ENCODE measurements around the gene RHBDL2.
"Not testable (repeated sequence)": the region's sequence is repeated elsewhere in the genome, so short reads cannot be mapped to it uniquely, and the experiment has no call there.

The RHBDL2 gene, protein sequence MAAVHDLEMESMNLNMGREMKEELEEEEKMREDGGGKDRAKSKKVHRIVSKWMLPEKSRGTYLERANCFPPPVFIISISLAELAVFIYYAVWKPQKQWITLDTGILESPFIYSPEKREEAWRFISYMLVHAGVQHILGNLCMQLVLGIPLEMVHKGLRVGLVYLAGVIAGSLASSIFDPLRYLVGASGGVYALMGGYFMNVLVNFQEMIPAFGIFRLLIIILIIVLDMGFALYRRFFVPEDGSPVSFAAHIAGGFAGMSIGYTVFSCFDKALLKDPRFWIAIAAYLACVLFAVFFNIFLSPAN

GRCh38 chr1:38941527-38942019 lies at the start of gene RHBDL2:
RHBDL2 (minus strand) TSS chr1:38941830; CDS start chr1:38919212, 22,618 bp downstream.
- DNase-seq, result peak; percentile 82

DNA sequence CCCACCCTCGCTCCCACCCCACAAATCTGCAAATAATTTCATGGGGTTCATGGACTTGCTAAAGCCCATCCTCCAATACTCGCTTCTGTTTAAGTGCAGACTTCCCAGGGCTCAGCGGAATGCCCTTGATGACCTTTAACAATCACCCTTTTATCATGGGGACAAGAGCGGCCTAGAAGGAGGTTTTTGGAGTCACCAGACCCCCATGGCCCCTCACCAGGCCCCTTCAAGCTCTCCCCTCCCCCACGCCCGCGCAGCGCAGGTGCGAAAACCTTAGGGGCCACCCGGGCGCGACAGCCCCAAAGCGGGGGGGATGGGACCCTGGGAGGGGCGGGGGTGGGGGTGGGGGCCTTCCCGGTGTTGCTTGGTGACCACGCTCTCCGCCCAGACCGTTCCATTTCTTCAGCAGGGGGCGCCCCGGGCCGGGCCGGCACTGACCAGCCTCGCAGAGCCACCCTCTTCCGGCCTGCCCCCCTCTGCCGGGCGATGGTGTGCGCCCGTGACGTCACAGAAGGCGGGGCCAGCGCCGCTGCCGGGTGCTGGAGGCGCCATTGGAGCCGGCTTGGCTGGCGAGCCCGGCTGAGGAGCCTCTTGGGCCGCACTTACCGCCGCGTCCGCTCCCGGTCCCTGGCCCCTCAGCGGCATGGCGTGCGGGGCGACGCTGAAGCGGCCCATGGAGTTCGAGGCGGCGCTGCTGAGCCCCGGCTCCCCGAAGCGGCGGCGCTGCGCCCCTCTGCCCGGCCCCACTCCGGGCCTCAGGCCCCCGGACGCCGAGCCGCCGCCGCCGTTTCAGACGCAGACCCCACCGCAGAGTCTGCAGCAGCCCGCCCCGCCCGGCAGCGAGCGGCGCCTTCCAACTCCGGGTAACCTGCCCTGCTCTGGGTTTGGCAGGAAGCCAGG lies 49.4 kb upstream of the RHBDL2 start, which contains the start of gene AKIRIN1:
Gene AKIRIN1 (plus strand): TSS at position 539 of the 900 bp plus-strand sequence. CDS start 105 bp downstream, at position 644.
- peak; percentile 100 for DNase-seq

GRCh38 chr1:38990386-38990737 lies 48.7 kb upstream of the RHBDL2 start:
- DNase-seq, result peak; percentile 98

DNA sequence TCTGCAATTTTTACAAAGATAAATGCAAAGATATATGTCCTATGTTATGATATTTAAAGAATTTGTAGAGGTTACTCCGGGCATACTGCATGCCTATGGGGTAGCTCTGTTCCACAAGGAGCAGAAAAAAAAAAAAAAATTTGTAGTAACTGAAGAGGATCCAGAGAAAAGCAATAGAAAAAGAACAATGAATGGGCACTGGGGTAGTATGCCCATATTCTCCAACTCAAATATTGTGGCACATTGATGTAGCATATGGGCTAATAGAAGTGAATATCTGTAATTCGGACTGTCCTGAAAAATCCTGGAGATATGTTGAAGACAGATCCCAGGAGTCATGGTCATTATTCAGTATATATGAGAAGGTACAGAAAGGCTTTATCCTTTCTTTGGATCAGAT lies 48.3 kb upstream of the RHBDL2 start:
- no peak for DNase-seq

- DNase-seq, result not testable (repeated sequence)
Observed at GRCh38 chr1:38979380-38979779, 37.8 kb upstream of the RHBDL2 start.

- DNase-seq, result not testable (repeated sequence)
Observed at GRCh38 chr1:38978245-38978542, 36.6 kb upstream of the RHBDL2 start.

- not testable (repeated sequence) for DNase-seq
Observed at GRCh38 chr1:38977399-38978244, 36.0 kb upstream of the RHBDL2 start.

DNA sequence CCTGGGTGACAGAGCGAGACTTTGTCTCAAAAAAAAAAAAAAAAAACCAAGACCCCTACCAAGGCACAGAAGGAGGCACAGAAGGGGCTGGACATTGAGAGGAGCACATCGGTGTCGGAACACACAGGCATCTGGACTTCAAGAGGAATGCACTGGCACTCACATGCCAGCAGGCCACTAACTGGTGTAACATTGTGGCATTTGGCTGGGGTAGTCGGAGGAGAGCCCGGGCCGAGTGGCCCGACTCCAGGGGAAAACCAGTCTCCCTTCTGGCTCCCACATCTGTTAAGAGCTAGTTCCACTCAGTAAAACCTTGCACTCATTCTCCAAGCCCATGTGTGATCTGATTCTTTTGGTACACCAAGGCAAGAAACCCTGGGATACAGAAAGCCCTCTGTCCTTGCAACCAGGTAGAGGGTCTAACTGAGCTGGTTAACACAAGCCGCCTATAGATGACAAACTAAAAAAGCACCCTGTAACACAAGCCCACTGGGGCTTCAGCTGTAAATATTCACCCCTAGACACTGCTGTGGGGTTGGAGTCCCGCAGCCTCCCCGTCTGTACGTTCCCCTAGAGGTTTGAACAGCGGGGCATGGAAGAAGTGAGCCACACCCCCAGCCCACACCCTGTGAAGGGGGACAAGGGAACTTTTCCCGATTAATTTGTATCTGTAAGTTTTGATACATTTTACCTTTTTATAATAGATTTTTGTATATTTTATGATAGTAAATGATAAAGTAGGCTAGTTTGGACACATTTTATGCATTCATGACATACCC lies 32.2 kb upstream of the RHBDL2 start:
- DNase-seq, result no peak

GRCh38 chr1:38973145-38973544 lies 31.5 kb upstream of the RHBDL2 start:
- DNase-seq, result not testable (repeated sequence)

DNA sequence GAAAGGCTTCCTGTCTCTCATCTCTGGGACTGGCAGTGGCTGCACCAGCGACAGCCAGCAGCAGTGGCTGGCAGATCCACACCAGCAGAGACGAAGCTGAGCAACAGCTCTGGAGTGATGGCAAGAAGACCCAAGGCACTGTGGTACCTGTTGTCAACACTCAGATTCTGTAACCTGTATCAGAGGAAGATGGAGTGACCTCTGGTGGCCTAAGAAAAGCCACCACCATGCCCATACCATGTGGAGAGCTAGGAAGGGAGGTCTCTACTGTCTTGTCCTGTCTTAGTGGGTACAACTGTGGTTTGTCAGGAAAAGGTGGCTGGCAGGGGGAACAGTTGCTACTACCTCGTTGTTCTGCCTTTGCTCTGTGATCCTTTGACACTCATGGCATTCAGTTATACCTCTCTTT lies 22.5 kb upstream of the RHBDL2 start:
- DNase-seq, result no peak

GRCh38 chr1:38962560-38962959 lies 20.9 kb upstream of the RHBDL2 start:
- no peak for DNase-seq

DNA sequence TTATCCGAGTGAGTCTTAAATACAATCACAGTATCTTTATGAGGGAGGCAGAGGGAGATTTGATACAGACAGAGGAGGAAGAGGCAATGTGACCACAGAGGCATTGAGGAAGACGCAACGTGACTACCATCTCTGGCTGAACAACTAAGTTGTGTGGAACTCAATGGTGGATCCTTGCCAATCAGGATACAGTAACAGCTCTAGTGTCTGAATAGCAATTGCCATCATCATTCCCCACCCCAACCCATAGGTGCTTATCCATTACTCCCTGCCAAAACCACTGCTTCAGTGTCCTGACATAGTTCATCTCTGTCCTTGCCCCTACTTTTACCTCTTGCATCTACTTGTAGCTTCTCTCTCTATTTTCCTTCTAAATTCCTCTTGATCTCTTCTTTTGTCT lies 20.5 kb upstream of the RHBDL2 start:
- peak; percentile 78 for DNase-seq

DNA sequence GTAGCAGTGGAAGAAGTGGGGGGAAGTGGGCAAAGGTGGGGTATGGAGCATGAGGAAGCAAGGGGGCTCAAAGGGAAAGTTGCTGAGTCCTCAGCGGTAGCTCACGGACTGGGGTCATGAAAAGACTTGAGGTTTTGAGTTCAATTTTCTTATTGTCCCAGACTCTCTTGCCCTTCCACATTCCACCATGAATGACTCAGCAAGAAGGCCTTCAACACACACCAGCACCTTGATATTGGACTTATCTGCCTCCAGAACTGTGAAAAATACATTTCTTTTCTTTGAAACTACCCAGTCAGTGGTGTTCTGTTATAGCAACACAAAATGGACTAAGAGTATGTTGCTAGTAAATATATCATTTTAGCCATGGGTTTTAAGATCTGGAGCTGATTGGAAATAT lies 17.3 kb upstream of the RHBDL2 start:
- DNase-seq, result no peak

- no peak for DNase-seq
Observed at GRCh38 chr1:38953433-38953860, 11.8 kb upstream of the RHBDL2 start.

DNA sequence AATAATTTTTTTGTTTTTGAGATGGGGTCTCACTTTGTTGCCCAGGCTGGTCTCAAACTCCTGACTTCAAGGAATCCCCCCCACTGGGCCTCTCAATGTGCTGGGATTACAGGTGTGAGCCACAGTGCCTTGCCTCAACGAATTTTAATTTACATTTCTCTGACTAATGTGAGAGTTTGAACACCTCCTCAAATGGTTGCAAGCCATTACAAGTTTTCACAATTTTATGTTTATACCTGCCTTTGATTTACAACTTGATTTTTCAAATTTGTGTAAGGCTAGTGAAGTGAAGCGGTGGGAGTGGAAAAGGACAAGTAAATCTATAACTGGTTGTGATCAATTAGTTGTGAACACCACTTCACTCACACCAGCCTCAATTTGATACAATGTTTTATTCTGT lies 8.9 kb upstream of the RHBDL2 start:
- no peak for DNase-seq

DNA sequence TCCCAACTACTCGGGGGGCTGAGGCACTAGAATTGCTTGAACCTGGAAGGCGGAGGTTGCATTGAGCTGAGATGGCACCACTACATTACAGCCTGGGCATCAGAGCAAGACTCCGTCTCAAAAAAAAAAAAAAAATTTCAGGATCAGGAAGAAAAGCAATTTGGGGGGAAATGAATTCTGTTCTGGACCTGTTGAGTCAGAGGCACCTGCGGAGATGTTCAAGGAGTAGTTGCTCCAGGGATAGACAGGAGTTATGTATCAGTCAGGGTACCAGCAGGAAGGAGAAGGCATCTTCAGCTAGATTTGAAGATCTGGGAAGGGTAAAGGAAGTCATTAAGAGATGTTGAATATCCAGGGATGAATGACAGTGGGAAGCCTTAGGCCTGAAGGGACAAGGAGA lies 2.9 kb upstream of the RHBDL2 start:
- no peak for DNase-seq

DNA sequence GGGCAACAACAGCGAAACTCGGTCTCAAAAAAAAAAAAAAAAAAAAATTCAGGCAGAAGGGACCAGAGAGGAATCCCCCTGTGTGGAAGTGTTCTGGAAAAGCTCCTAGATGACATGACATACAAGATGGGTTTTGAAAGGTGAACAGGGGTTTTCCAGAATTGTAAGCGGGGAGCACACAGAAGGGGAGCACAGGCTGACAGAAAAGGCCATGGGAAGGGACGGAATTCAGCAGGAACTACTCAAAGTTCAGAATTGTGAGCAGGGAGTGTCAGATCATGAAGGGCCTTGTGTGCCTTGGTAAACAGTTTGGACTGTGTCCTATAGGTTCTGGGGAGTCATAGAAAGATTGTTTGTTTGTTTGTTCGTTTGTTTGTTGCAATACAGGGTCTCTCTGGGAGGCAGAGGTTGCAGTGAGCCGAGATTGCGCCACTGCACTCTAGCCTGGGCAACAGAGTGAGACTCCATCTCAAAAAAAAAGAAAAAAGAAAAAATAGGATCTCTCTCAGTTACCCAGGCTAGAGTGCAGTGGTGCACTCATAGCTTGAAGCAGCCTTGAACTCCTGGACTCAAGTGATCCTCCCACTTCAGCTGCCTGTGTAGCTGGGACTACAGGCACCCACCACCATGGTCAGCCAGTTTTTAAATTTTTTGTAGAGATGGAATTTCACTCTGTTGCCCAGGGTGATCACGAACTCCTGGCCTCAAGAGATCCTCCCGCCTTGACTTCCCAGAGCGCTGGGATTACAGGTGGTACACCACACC lies 1.2 kb upstream of the RHBDL2 start:
- no peak for DNase-seq

DNA sequence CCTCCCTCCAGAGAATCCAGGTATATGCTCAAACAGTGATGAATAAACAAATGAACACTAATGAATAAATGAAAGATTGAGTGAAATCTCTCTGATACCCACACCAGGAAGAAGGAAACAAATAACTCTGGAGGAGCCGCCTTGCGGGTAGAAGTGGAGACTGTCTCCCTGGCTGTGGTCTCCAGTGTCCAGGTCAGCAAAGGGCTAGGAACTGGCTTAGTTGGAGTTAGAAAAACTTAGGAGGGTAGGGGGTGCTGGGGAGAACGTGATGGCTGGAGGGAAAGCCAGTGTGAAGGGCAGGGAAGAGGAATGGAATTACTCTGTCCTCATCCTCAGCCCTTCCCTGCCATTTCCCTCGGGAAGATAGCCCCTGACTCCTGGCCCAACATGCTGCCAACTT lies 537 bp downstream of the RHBDL2 start:
- no peak for DNase-seq

- no peak for DNase-seq
Observed at GRCh38 chr1:38940339-38941047, 1.1 kb downstream of the RHBDL2 start.

- no peak for DNase-seq
Observed at GRCh38 chr1:38938722-38939260, 2.8 kb downstream of the RHBDL2 start.

All from NCI-H2029 treated with DMSO at 0.1 percent for 48 hours (cell line).